Mesendoderm (in vitro differentiated cells): ENCODE measurements around the gene ERC2.

Experiments
- DNase-seq: peaks from one replicate; pipeline ENCODE4 v3.0.0; 2013
- H2AK5ac ChIP-seq: 2 replicates; pipeline ENCODE4 v1.6.1; 2013; ENCODE audit warnings: low read length, inconsistent platforms
- H2BK120ac ChIP-seq: 2 replicates; pipeline ENCODE4 v1.6.1; 2013; ENCODE audit warnings: low read depth, mild to moderate bottlenecking, low read length, moderate library complexity, mixed read lengths
- H2BK15ac ChIP-seq: replicated peaks from 2 replicates; pipeline ENCODE4 v1.6.1; 2013; ENCODE audit warnings: low read depth, mild to moderate bottlenecking, moderate library complexity
- H2BK5ac ChIP-seq: 2 replicates; pipeline ENCODE4 v1.6.1; 2013; ENCODE audit warnings: low read length, inconsistent platforms
- H3K18ac ChIP-seq: 2 replicates; pipeline ENCODE4 v1.6.1; 2013; ENCODE audit warnings: mild to moderate bottlenecking, low read length, mixed read lengths
- H3K23ac ChIP-seq: one replicate; pipeline ENCODE4 v1.6.1; 2013; ENCODE audit warnings: low read length
- H3K27ac ChIP-seq: 2 replicates; pipeline ENCODE4 v1.5.1; 2013; ENCODE audit warnings: low read depth, mild to moderate bottlenecking, inconsistent platforms, low read length, moderate library complexity
- H3K27me3 ChIP-seq: 2 replicates; pipeline ENCODE4 v1.6.1; 2013; ENCODE audit warnings: low read length, control low read depth, mild to moderate bottlenecking, inconsistent platforms; ENCODE audit not compliant: insufficient read depth, poor library complexity
- H3K36me3 ChIP-seq: 2 replicates; pipeline ENCODE4 v1.6.1; 2013; ENCODE audit warnings: low read length, inconsistent platforms; ENCODE audit not compliant: control insufficient read depth, insufficient read depth
- H3K4ac ChIP-seq: one replicate; pipeline ENCODE4 v1.6.1; 2013; ENCODE audit warnings: low read depth, mild to moderate bottlenecking, low read length, moderate library complexity
- H3K4me1 ChIP-seq: 2 replicates; pipeline ENCODE4 v1.6.1; 2013; ENCODE audit warnings: low read depth, low read length, inconsistent platforms; ENCODE audit not compliant: control insufficient read depth
- H3K4me2 ChIP-seq: 2 replicates; pipeline ENCODE4 v1.6.1; 2013; ENCODE audit warnings: low read length
- H3K4me3 ChIP-seq: 2 replicates; pipeline ENCODE4 v1.5.1; 2013; ENCODE audit warnings: mild to moderate bottlenecking, low read length
- H3K56ac ChIP-seq: one replicate; pipeline ENCODE4 v1.6.1; 2013; ENCODE audit warnings: low read length
- H3K79me1 ChIP-seq: 2 replicates; pipeline ENCODE4 v1.6.1; 2013; ENCODE audit warnings: low read length, inconsistent platforms
- H3K79me2 ChIP-seq: 2 replicates; pipeline ENCODE4 v1.6.1; 2013; ENCODE audit warnings: mild to moderate bottlenecking, low read length; ENCODE audit not compliant: control insufficient read depth, insufficient read depth
- H3K9ac ChIP-seq: 2 replicates; pipeline ENCODE4 v1.6.1; 2013; ENCODE audit warnings: low read length, inconsistent platforms
- H4K5ac ChIP-seq: one replicate; pipeline ENCODE4 v1.6.1; 2013; ENCODE audit warnings: low read length
- H4K8ac ChIP-seq: one replicate; pipeline ENCODE4 v1.6.1; 2013; ENCODE audit warnings: low read depth, mild to moderate bottlenecking, control low read depth, low read length, moderate library complexity
- WGBS: extraction: QIAGEN DNeasy Blood & Tissue Kit; methylation state at CpG from one replicate; pipeline ENCODE4 v1.1.7; 2013; ENCODE audit warnings: low lambda C conversion rate, missing lambda C conversion rate; ENCODE audit not compliant: insufficient coverage; ENCODE audit errors: extremely low coverage; 5-methylcytosine and 5-hydroxymethylcytosine counted together

ERC2 gene

GRCh38 chr3:55639896-55640765, 828.1 kb downstream of the ERC2 start:
- peaks cover 12% of the 10 kb centered on the region for H3K4me1 ChIP-seq
- no peak overlapping the region for H3K18ac ChIP-seq
- no peak overlapping the region for H2BK15ac ChIP-seq
- H3K79me2 ChIP-seq = no peaks in the 10 kb centered on the region
- no peak overlapping the region for H3K23ac ChIP-seq
- H3K4ac ChIP-seq = no peak overlapping the region
- no peak overlapping the region for H3K4me2 ChIP-seq
- H3K9ac ChIP-seq = no peak overlapping the region
- no peaks in the 10 kb centered on the region for H3K79me1 ChIP-seq
- H3K4me3 ChIP-seq = no peak overlapping the region
- H2BK120ac ChIP-seq = no peak overlapping the region
- H3K27me3 ChIP-seq = no peaks in the 10 kb centered on the region
- H2BK5ac ChIP-seq = no peak overlapping the region
- H4K5ac ChIP-seq = no peak overlapping the region
- no peak overlapping the region for H4K8ac ChIP-seq
- H2AK5ac ChIP-seq = no peak overlapping the region
- no CpG with 5 or more reads among the region's 9 CpGs for WGBS
- H3K56ac ChIP-seq = no peak overlapping the region
- no peaks in the 10 kb centered on the region for H3K36me3 ChIP-seq
- DNase-seq = peak; percentile 63
- no peak overlapping the region for H3K27ac ChIP-seq

DNA sequence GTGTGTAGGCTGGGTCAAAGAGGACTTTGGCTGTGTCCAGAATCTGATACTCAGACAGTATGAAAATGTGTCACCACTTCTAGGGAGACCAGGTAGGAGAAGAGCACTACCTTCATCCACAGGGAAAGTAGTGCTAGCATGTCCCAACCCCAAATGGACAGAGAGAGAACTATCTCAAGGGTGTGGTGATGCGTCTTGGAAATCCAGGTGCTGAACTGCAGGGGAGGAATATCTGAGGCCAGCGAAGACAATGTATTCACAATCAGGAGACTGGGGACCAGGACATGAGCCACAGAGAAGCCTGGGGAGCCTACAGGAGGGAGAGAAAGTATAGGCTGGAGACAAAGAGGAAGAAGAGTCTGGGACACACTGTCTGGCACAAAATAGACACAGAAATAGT, 829.1 kb downstream of the ERC2 start:
- Histone ChIP-seq H3K23ac (no peak overlapping the region), H2BK15ac (no peak overlapping the region), H3K4ac (no peak overlapping the region), H4K8ac (no peak overlapping the region), H3K56ac (no peak overlapping the region), H3K4me1 (peaks cover 12% of the 10 kb centered on the region), H3K9ac (no peak overlapping the region), H3K4me2 (no peak overlapping the region), H2BK5ac (peak overlapping the region; percentile 76), H3K18ac (no peak overlapping the region), H3K36me3 (no peaks in the 10 kb centered on the region), H2AK5ac (no peak overlapping the region), H3K27me3 (no peaks in the 10 kb centered on the region), H3K4me3 (no peak overlapping the region), H4K5ac (no peak overlapping the region), H3K79me1 (no peaks in the 10 kb centered on the region), H2BK120ac (no peak overlapping the region), H3K79me2 (no peaks in the 10 kb centered on the region), H3K27ac (no peak overlapping the region)
- no CpG with 5 or more reads among the region's 2 CpGs for WGBS
- DNase-seq = no peak

DNA sequence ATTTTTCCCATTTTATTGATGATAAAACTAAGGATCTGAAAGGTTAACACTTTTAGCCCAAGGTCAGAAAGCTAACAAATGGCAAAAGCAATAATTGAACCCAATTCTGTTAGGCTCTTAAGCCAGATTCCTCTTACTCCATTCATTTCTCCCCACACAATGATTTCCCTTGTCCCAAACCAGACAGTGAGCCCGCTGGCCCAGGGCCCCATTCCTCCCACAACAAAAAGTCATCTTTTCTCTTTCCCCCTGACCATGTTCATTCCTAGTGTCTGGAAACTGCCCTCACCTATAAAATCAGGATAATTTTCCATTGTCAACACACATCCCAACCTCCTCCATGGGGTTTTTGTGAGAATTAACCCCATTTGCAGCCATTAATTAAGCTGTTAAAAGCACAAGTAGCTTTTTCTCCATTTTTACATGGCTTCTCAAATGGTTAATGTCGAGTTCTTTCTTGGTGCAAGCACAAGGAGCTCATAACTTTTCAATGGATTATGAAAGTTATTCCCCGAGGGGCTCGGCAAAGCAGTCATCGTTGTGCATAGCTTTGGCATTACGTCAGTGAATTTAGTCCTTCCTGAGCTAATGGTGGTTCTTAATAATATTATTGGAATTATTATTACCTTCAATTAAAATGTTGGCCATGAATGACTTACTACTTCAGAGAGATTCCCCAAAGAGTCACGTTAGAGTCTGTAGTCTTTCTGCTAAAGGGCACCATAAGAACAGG, 830.2 kb downstream of the ERC2 start:
- no peak overlapping the region for H3K4ac ChIP-seq
- no peak overlapping the region for H3K4me2 ChIP-seq
- H4K8ac ChIP-seq = no peak overlapping the region
- no peaks in the 10 kb centered on the region for H3K79me2 ChIP-seq
- H3K79me1 ChIP-seq = no peaks in the 10 kb centered on the region
- H3K27me3 ChIP-seq = no peaks in the 10 kb centered on the region
- H3K36me3 ChIP-seq = no peaks in the 10 kb centered on the region
- no peak overlapping the region for H3K23ac ChIP-seq
- no peak overlapping the region for H3K27ac ChIP-seq
- H2BK120ac ChIP-seq = no peak overlapping the region
- H3K4me3 ChIP-seq = no peak overlapping the region
- WGBS = no CpG with 5 or more reads among the region's 7 CpGs
- no peak overlapping the region for H3K18ac ChIP-seq
- no peak overlapping the region for H3K9ac ChIP-seq
- H2BK5ac ChIP-seq = no peak overlapping the region
- H2AK5ac ChIP-seq = no peak overlapping the region
- H3K56ac ChIP-seq = no peak overlapping the region
- peaks cover 12% of the 10 kb centered on the region for H3K4me1 ChIP-seq
- no peak for DNase-seq
- H2BK15ac ChIP-seq = no peak overlapping the region
- H4K5ac ChIP-seq = no peak overlapping the region

GRCh38 chr3:55636300-55637195, 831.7 kb downstream of the ERC2 start:
- H3K79me1 ChIP-seq = no peaks in the 10 kb centered on the region
- no peak overlapping the region for H2BK120ac ChIP-seq
- H3K27ac ChIP-seq = no peak overlapping the region
- H3K4ac ChIP-seq = no peak overlapping the region
- no peaks in the 10 kb centered on the region for H3K27me3 ChIP-seq
- H2BK15ac ChIP-seq = no peak overlapping the region
- H3K4me1 ChIP-seq = peaks cover 12% of the 10 kb centered on the region
- H3K9ac ChIP-seq = no peak overlapping the region
- no peak overlapping the region for H2AK5ac ChIP-seq
- H3K36me3 ChIP-seq = no peaks in the 10 kb centered on the region
- DNase-seq = no peak
- H4K8ac ChIP-seq = no peak overlapping the region
- H3K18ac ChIP-seq = no peak overlapping the region
- H2BK5ac ChIP-seq = no peak overlapping the region
- H3K56ac ChIP-seq = peak overlapping the region; percentile 34
- no peak overlapping the region for H3K4me2 ChIP-seq
- no peaks in the 10 kb centered on the region for H3K79me2 ChIP-seq
- no peak overlapping the region for H3K23ac ChIP-seq
- H3K4me3 ChIP-seq = no peak overlapping the region
- H4K5ac ChIP-seq = no peak overlapping the region
- WGBS = no CpG with 5 or more reads among the region's 9 CpGs

DNA sequence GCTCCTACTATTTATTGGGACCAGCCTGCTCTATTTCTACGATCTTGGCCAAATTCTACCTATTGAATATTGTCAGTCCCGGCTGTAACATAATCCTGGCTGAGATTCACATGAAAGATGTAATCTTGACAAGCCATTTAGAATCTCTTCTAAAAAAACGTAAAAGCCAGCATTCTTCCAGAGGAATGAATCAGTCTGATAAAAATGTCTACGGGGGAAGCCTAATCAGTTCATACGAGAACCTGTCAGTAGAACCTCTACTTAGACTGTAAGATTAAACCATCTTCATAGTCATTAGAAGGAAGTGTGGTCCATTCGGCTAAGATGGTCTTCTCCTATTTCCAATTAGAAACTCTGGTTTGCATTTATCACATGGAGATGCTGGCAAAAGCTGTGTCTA, 833.9 kb downstream of the ERC2 start:
- no peak for DNase-seq
- H3K18ac ChIP-seq = no peak overlapping the region
- no peak overlapping the region for H3K27ac ChIP-seq
- no peaks in the 10 kb centered on the region for H3K79me1 ChIP-seq
- peaks cover 5% of the 10 kb centered on the region for H3K4me1 ChIP-seq
- H3K79me2 ChIP-seq = no peaks in the 10 kb centered on the region
- no CpG with 5 or more reads among the region's 6 CpGs for WGBS
- H3K4ac ChIP-seq = no peak overlapping the region
- H3K4me3 ChIP-seq = no peak overlapping the region
- no peak overlapping the region for H2BK5ac ChIP-seq
- H2AK5ac ChIP-seq = no peak overlapping the region
- no peak overlapping the region for H3K23ac ChIP-seq
- no peak overlapping the region for H3K9ac ChIP-seq
- no peaks in the 10 kb centered on the region for H3K27me3 ChIP-seq
- H3K4me2 ChIP-seq = no peak overlapping the region
- H4K5ac ChIP-seq = no peak overlapping the region
- no peak overlapping the region for H2BK120ac ChIP-seq
- no peak overlapping the region for H4K8ac ChIP-seq
- no peak overlapping the region for H3K56ac ChIP-seq
- no peak overlapping the region for H2BK15ac ChIP-seq
- H3K36me3 ChIP-seq = no peaks in the 10 kb centered on the region
